CD14-positive monocyte (primary cell): Measurements from ENCODE around the gene GPRC5B. TPM values are rescaled to one million over a fixed set of nuclear protein-coding genes. Genes with fewer than 3 reads are reported as not detected.

Experiments used
- DNase-seq, 3 donors: peaks; one replicate each; pipeline ENCODE4 v3.0.0-alpha.2; 2011 to 2022
- H2AFZ ChIP-seq: 2 replicates; pipeline ENCODE4 v1.6.0; 2012; ENCODE audit warnings: mild to moderate bottlenecking, low read depth, low read length, inconsistent platforms; ENCODE audit not compliant: insufficient read depth, poor library complexity, severe bottlenecking
- H3K27ac ChIP-seq, 2 donors: 1 replicate in 1 of 2; 2 replicates in 1 of 2; pipeline ENCODE4 v1.5.1; 2012 to 2013; ENCODE audit warnings: low read length in 2 of 2, control low read depth in 1 of 2, inconsistent platforms in 1 of 2, low read depth in 1 of 2, mild to moderate bottlenecking in 1 of 2
- H3K27me3 ChIP-seq, 2 donors: one replicate each; pipeline versions ENCODE4 v1.6.0 to v1.6.1; 2011 to 2013; ENCODE audit warnings: low read length in 2 of 2; ENCODE audit not compliant: control insufficient read depth in 2 of 2, insufficient read depth in 2 of 2
- H3K36me3 ChIP-seq, 2 donors: replicated peaks in 1 of 2; 1 replicate in 1 of 2; 2 replicates in 1 of 2; pipeline versions ENCODE4 v1.5.1 to v1.6.1; 2012 to 2013; ENCODE audit warnings: low read length in 2 of 2, control low read depth in 1 of 2, inconsistent platforms in 1 of 2, mild to moderate bottlenecking in 1 of 2; ENCODE audit not compliant: insufficient read depth in 2 of 2, control insufficient read depth in 1 of 2
- H3K4me1 ChIP-seq, 2 donors: 1 replicate in 1 of 2; 2 replicates in 1 of 2; pipeline versions ENCODE4 v1.5.1 to v1.6.1; 2012 to 2013; ENCODE audit warnings: low read length in 2 of 2, control low read depth in 1 of 2, inconsistent platforms in 1 of 2, mild to moderate bottlenecking in 1 of 2, moderate library complexity in 1 of 2; ENCODE audit not compliant: insufficient read depth in 2 of 2, control insufficient read depth in 1 of 2
- H3K4me2 ChIP-seq: replicated peaks from 2 replicates; pipeline ENCODE3; 2012; ENCODE audit warnings: low read length, moderate library complexity, mild to moderate bottlenecking; ENCODE audit not compliant: poor library complexity, severe bottlenecking; ENCODE audit errors: extremely low read depth
- H3K4me3 ChIP-seq, 3 experiments: fragments of 200-600 bp in 1 of 3; sonication (generic) in 1 of 3; replicated peaks in 1 of 3; 1 replicate in 2 of 3; 2 replicates in 1 of 3; pipeline ENCODE4 v1.5.1; 2011 to 2013; ENCODE audit warnings: low read length in 3 of 3, mild to moderate bottlenecking in 3 of 3, control low read depth in 2 of 3, low read depth in 2 of 3, inconsistent platforms in 1 of 3, moderate library complexity in 1 of 3
- H3K79me2 ChIP-seq: 2 replicates; pipeline ENCODE4 v1.6.0; 2012; ENCODE audit warnings: mild to moderate bottlenecking, control low read depth, inconsistent platforms, low read length, moderate library complexity; ENCODE audit not compliant: insufficient read depth
- H3K9ac ChIP-seq: 2 replicates; pipeline ENCODE4 v1.6.0; 2017; ENCODE audit warnings: low read length, mild to moderate bottlenecking; ENCODE audit not compliant: insufficient read depth, poor library complexity, severe bottlenecking
- H3K9me3 ChIP-seq, 2 donors: replicated peaks in 1 of 2; 1 replicate in 1 of 2; 2 replicates in 1 of 2; pipeline versions ENCODE4 v1.5.1 to v1.6.1; 2012 to 2013; ENCODE audit warnings: low read length in 2 of 2, control low read depth in 1 of 2; ENCODE audit not compliant: control insufficient read depth in 1 of 2, insufficient read depth in 1 of 2
- H4K20me1 ChIP-seq: 2 replicates; pipeline ENCODE4 v1.6.0; 2012; ENCODE audit warnings: mild to moderate bottlenecking, low read length, control low read depth, moderate library complexity; ENCODE audit not compliant: insufficient read depth
- H3K27ac Mint-ChIP-seq, 7 donors: one replicate each; pipeline ENCODE4 v1.8.0; 2020; ENCODE audit warnings: mild to moderate bottlenecking in 7 of 7, mixed read lengths in 7 of 7, moderate library complexity in 6 of 7, inconsistent platforms in 2 of 7
- H3K27me3 Mint-ChIP-seq, 3 donors: one replicate each; pipeline ENCODE4 v1.8.0; 2021 to 2022; ENCODE audit warnings: low read depth in 3 of 3, mild to moderate bottlenecking in 3 of 3, mixed read lengths in 3 of 3, moderate library complexity in 3 of 3, inconsistent platforms in 1 of 3
- H3K36me3 Mint-ChIP-seq, 2 donors: one replicate each; pipeline ENCODE4 v1.8.0; 2020; ENCODE audit warnings: mixed read lengths in 2 of 2, inconsistent platforms in 1 of 2, mild to moderate bottlenecking in 1 of 2
- H3K4me1 Mint-ChIP-seq: one replicate; pipeline ENCODE4 v1.8.0; 2020; ENCODE audit warnings: mild to moderate bottlenecking, mixed read lengths
- H3K4me3 Mint-ChIP-seq, 2 donors: one replicate each; pipeline ENCODE4 v1.8.0; 2020; ENCODE audit warnings: mild to moderate bottlenecking in 2 of 2, mixed read lengths in 2 of 2, moderate library complexity in 1 of 2
- H3K9me3 Mint-ChIP-seq, 7 donors: one replicate each; pipeline ENCODE4 v1.8.0; 2020 to 2022; ENCODE audit warnings: mixed read lengths in 7 of 7, mild to moderate bottlenecking in 6 of 7, moderate library complexity in 6 of 7, inconsistent platforms in 2 of 7
- CTCF ChIP-seq: fragments of 200-600 bp; IDR thresholded peaks from one replicate; pipeline ENCODE4 v1.8.0; 2022; ENCODE audit warnings: antibody characterized with exemption, mild to moderate bottlenecking
- WGBS: methylation state at CpG from one replicate; pipeline ENCODE4 v1.1.5; 2013; ENCODE audit warnings: missing lambda C conversion rate; ENCODE audit not compliant: insufficient coverage; 5-methylcytosine and 5-hydroxymethylcytosine counted together
- intact Hi-C, 2 donors: fragments of 100-400 bp; cut with micrococcal nuclease; formaldehyde crosslinking; loops; one replicate each; pipeline versions ENCODE4 v1.15.0 to v1.15.1; 2023
- polyA plus RNA-seq, 3 donors: library from polyadenylated mRNA; depleted of rRNA in 1 of 3; unstranded in 2 of 3; stranded (reverse) in 1 of 3; fragments of 300-500 nt in 2 of 3; fragments of >200 nt in 1 of 3; fragmentation: Illumina TruSeq in 2 of 3; gene quantifications; 1 replicate in 2 of 3; 2 replicates in 1 of 3; pipeline ENCODE4 v1.2.3, GENCODE V29; 2012 to 2021

Gene GPRC5B
- polyA plus RNA-seq, 3 donors, result 0.06 to 0.24 TPM; not detected in 1

GRCh38 chr16:19901164-19901563 lies 16.5 kb upstream of the GPRC5B start:
- WGBS, result 90% methylated on average over 3 of the region's 7 CpGs

GRCh38 chr16:19899605-19899955 lies 14.9 kb upstream of the GPRC5B start:
- Histone ChIP-seq H3K27ac (no peak overlapping the region), H3K4me2 (no peak overlapping the region), H3K27me3 (no peaks in the 10 kb centered on the region), H4K20me1 (no peaks in the 10 kb centered on the region), H3K9ac (no peak overlapping the region), H3K9me3 (no peaks in the 10 kb centered on the region), H3K79me2 (no peaks in the 10 kb centered on the region), H2AFZ (no peak overlapping the region), H3K4me3 (no peak overlapping the region), H3K4me1 (no peaks in the 10 kb centered on the region), H3K36me3 (no peaks in the 10 kb centered on the region)
- Mint-ChIP-seq H3K4me3 (no peak overlapping the region), H3K4me1 (no peaks in the 10 kb centered on the region), H3K36me3 (no peaks in the 10 kb centered on the region), H3K27me3 (peaks cover 2 to 10% (median 6%) of the 10 kb centered on the region in 3 donors), H3K27ac (no peak overlapping the region), H3K9me3 (no peaks in the 10 kb centered on the region)
- peak; percentile 46 for TF ChIP-seq CTCF
- WGBS, result no CpG with 5 or more reads among the region's 5 CpGs
- no peak for DNase-seq
- intact Hi-C loops, result no loop called here

More at GRCh38 chr16:19901164-19901563, 16.5 kb upstream of the GPRC5B start:
- intact Hi-C loops, result loop anchor here (10.0 kb wide), 1 partner anchor 484 kb away; no protein-coding TSS in a partner anchor
- H4K20me1 ChIP-seq, result no peaks in the 10 kb centered on the region
- H3K9me3 Mint-ChIP-seq, result no peaks in the 10 kb centered on the region
- H3K9me3 ChIP-seq, result no peaks in the 10 kb centered on the region
- H3K9ac ChIP-seq, result no peak overlapping the region
- H3K4me3 ChIP-seq, result no peak overlapping the region
- no peaks in the 10 kb centered on the region for H3K36me3 Mint-ChIP-seq
- no peaks in the 10 kb centered on the region for H3K4me1 ChIP-seq
- no peak overlapping the region for H2AFZ ChIP-seq
- H3K27ac ChIP-seq, result no peak overlapping the region
- no peak overlapping the region for H3K4me3 Mint-ChIP-seq
- no peaks in the 10 kb centered on the region for H3K79me2 ChIP-seq
- H3K4me1 Mint-ChIP-seq, result no peaks in the 10 kb centered on the region
- no peak for TF ChIP-seq CTCF
- no peaks in the 10 kb centered on the region for H3K27me3 ChIP-seq
- H3K36me3 ChIP-seq, result no peaks in the 10 kb centered on the region
- DNase-seq, result no peak
- peaks cover 2 to 11% (median 6%) of the 10 kb centered on the region in 3 donors for H3K27me3 Mint-ChIP-seq
- H3K4me2 ChIP-seq, result no peak overlapping the region
- H3K27ac Mint-ChIP-seq, result no peak overlapping the region
